ENCODE measurements around the gene WDFY3. TPM values are rescaled to one million over a fixed set of nuclear protein-coding genes. Genes with fewer than 3 reads are reported as not detected.

Gene WDFY3
- total RNA-seq, 1 experiment from 2014 or later, result 39.9 TPM

DNA sequence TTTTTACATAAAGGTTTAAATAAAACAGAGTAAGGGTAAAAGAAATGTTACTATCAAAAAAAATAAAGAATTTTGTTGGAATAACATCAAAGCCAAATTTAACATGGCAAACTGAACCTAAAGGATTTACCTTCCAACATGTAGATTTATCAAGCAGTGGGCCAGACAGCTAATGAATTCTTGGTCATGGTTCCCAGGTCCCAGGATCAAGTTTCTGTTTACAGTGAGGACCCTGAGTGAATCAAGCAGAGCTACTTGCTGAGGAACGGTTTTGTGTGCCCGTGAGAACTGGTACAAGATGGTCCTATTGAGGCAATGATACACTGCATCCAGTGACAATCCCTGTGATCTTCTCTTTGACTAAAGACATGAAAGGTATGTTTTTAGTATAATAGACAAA, 226.4 kb downstream of the WDFY3 start:
- ChIA-PET POLR2A (no interaction called here), CTCF (no interaction called here), RAD21 (ENCODE audit: low non-redundant PET in 1 of 2, low total read pairs in 2 of 2, uncharacterized antibody in 2 of 2, unreplicated experiment in 2 of 2) (no interaction called here)
- TF ChIP-seq EZH2phosphoT487 (IDR thresholded peaks at IDR 0.05; ENCODE audit: borderline replicate concordance), result no peak
- TF ChIP-seq SRF (IDR thresholded peaks at IDR 0.05; ENCODE audit: low read depth), result no peak
- no peak for TF ChIP-seq EGR1 (IDR thresholded peaks at IDR 0.05; ENCODE audit: low read depth)
- no peak for TF ChIP-seq YY1 (IDR thresholded peaks at IDR 0.05; ENCODE audit: extremely low read depth, insufficient replicate concordance, low read depth, low read length)
- TF ChIP-seq, protein P1, sequence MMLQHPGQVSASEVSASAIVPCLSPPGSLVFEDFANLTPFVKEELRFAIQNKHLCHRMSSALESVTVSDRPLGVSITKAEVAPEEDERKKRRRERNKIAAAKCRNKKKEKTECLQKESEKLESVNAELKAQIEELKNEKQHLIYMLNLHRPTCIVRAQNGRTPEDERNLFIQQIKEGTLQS (IDR thresholded peaks at IDR 0.05), result no peak
- TF ChIP-seq, protein P2, sequence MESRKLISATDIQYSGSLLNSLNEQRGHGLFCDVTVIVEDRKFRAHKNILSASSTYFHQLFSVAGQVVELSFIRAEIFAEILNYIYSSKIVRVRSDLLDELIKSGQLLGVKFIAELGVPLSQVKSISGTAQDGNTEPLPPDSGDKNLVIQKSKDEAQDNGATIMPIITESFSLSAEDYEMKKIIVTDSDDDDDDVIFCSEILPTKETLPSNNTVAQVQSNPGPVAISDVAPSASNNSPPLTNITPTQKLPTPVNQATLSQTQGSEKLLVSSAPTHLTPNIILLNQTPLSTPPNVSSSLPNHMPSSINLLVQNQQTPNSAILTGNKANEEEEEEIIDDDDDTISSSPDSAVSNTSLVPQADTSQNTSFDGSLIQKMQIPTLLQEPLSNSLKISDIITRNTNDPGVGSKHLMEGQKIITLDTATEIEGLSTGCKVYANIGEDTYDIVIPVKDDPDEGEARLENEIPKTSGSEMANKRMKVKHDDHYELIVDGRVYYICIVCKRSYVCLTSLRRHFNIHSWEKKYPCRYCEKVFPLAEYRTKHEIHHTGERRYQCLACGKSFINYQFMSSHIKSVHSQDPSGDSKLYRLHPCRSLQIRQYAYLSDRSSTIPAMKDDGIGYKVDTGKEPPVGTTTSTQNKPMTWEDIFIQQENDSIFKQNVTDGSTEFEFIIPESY (IDR thresholded peaks at IDR 0.05; ENCODE audit: extremely low read depth, insufficient replicate concordance, low read length), result no peak
- TF ChIP-seq ZFX (IDR thresholded peaks at IDR 0.05), result no peak
- TF ChIP-seq POLR2A (IDR thresholded peaks at IDR 0.05; ENCODE audit: borderline replicate concordance, extremely low read depth, insufficient read depth, insufficient read length), result no peak
- no peak for TF ChIP-seq SIN3A (IDR thresholded peaks at IDR 0.05; ENCODE audit: low read depth)
- Histone ChIP-seq H4K20me1 (ENCODE audit: insufficient read depth) (no peaks in the 10 kb centered on the region), H3K27me3 (ENCODE audit: insufficient read depth, low read length) (no peaks in the 10 kb centered on the region), H3K79me2 (ENCODE audit: insufficient read depth, low read length) (no peaks in the 10 kb centered on the region), H3K4me1 (ENCODE audit: control insufficient read depth in 1 of 2, insufficient read depth in 2 of 2, low read length in 2 of 2) (no peaks in the 10 kb centered on the region), H3K4me2 (ENCODE audit: low read length) (no peak overlapping the region), H3K9ac (ENCODE audit: low read length) (no peak overlapping the region), H3K27ac (ENCODE audit: low read depth, low read length) (no peak overlapping the region), H3K9me2 (ENCODE audit: insufficient read depth) (no peaks in the 10 kb centered on the region), H2AFZ (ENCODE audit: low read depth, low read length, poor library complexity, severe bottlenecking) (no peak overlapping the region), H3K36me3 (ENCODE audit: control insufficient read depth in 1 of 2, insufficient read depth in 2 of 2, low read length in 2 of 2) (peaks cover 0 to 2% of the 10 kb centered on the region in 2 experiments; a peak in 1 of 4 replicates), H3K4me3 (replicated peaks in 1 of 2; ENCODE audit: low read depth in 1 of 2, low read length in 2 of 2) (no peak overlapping the region), H3K9me3 (ENCODE audit: control insufficient read depth in 1 of 2, insufficient read depth in 1 of 2, low read depth in 1 of 2, low read length in 2 of 2) (no peaks in the 10 kb centered on the region)
- no peak for ATAC-seq
- DNase-seq (ENCODE audit: low read depth, low spot score), result no peak
- intact Hi-C loops (cut with micrococcal nuclease), result no loop called here
- BruUV-seq (replicated peaks), result no TSS peak

Data from HCT116 (cell line).